Prostate gland (tissue), 2 donors: ENCODE data around the gene SLC8A3.

ENCODE experiments used
- POLR2A ChIP-seq: fragments of 450-650 bp; IDR thresholded peaks from one replicate; pipeline ENCODE4 v1.6.1; 2016; ENCODE audit warnings: antibody characterized with exemption, mild to moderate bottlenecking
- POLR2AphosphoS5 ChIP-seq: sonication (generic); formaldehyde crosslinking; IDR thresholded peaks from one replicate; pipeline ENCODE4 v1.6.1; 2017; ENCODE audit warnings: antibody characterized with exemption
- TF ChIP-seq, protein P1 (sequence below), 4 experiments: fragments of 200-600 bp in 2 of 4; fragments of 450-650 bp in 2 of 4; sonication (generic) in 2 of 4; IDR thresholded peaks; 1 replicate in 3 of 4; 2 replicates in 1 of 4; pipeline ENCODE4 v1.5.1; 2016 to 2019; ENCODE audit warnings: antibody characterized with exemption in 4 of 4, mild to moderate bottlenecking in 2 of 4, moderate library complexity in 2 of 4

DNA sequence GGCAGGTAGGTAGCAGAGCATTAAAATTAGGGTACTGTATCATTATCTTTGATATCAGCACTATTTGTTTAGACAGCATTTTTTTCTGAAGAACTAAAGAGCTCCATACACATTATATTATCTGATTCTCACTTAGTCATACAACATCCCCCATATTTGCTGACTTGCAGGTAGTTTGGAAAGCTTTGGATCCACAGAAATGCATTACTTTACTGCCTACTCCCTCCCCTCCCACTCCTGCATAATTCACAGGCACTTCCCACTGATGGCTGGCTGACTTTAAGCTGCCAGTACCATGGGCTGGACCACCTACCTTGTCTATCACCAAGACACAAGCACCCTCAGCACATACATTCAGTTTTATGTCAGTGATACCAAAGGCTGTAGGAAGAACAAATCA lies 110.4 kb downstream of the SLC8A3 start:
- TF ChIP-seq, protein P1, sequence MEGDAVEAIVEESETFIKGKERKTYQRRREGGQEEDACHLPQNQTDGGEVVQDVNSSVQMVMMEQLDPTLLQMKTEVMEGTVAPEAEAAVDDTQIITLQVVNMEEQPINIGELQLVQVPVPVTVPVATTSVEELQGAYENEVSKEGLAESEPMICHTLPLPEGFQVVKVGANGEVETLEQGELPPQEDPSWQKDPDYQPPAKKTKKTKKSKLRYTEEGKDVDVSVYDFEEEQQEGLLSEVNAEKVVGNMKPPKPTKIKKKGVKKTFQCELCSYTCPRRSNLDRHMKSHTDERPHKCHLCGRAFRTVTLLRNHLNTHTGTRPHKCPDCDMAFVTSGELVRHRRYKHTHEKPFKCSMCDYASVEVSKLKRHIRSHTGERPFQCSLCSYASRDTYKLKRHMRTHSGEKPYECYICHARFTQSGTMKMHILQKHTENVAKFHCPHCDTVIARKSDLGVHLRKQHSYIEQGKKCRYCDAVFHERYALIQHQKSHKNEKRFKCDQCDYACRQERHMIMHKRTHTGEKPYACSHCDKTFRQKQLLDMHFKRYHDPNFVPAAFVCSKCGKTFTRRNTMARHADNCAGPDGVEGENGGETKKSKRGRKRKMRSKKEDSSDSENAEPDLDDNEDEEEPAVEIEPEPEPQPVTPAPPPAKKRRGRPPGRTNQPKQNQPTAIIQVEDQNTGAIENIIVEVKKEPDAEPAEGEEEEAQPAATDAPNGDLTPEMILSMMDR (IDR thresholded peaks at IDR 0.05), result no peak
- TF ChIP-seq POLR2A (no peak), POLR2AphosphoS5 (no peak)
